HG03135 (cell line): Measurements from ENCODE around the gene PANK1.

Experiments
- ATAC-seq: cut with Tn5 transposase; IDR thresholded peaks from one replicate; pipeline ENCODE4 v1.9.1; 2021; ENCODE audit warnings: mild to moderate bottlenecking, moderate library complexity; ENCODE audit not compliant: unreplicated experiment

Gene PANK1

GRCh38 chr10:89644967-89645741 lies at the start of gene PANK1:
PANK1 (minus strand) TSS chr10:89645242; CDS start chr10:89644891, 351 bp downstream.
- peak; percentile 41 for ATAC-seq

GRCh38 chr10:89693176-89693575 lies 48.1 kb upstream of the PANK1 start:
- no peak for ATAC-seq

- no peak for ATAC-seq
Observed at GRCh38 chr10:89692416-89692815, 47.4 kb upstream of the PANK1 start.

- ATAC-seq = no peak
Observed at GRCh38 chr10:89690027-89690426, 45.0 kb upstream of the PANK1 start.

- ATAC-seq = no peak
Observed at GRCh38 chr10:89685936-89686335, 40.9 kb upstream of the PANK1 start.

GRCh38 chr10:89684604-89685003 lies 39.6 kb upstream of the PANK1 start:
- ATAC-seq = no peak

GRCh38 chr10:89683883-89684282 lies 38.8 kb upstream of the PANK1 start:
- ATAC-seq = no peak

GRCh38 chr10:89679986-89680385 lies 34.9 kb upstream of the PANK1 start:
- no peak for ATAC-seq

- no peak for ATAC-seq
Observed at GRCh38 chr10:89677341-89677740, 32.3 kb upstream of the PANK1 start.

GRCh38 chr10:89670926-89671325 lies 25.9 kb upstream of the PANK1 start:
- ATAC-seq = no peak

GRCh38 chr10:89669985-89670384 lies 24.9 kb upstream of the PANK1 start:
- no peak for ATAC-seq

- no peak for ATAC-seq
Observed at GRCh38 chr10:89668386-89669071, 23.5 kb upstream of the PANK1 start.

- ATAC-seq = no peak
Observed at GRCh38 chr10:89666138-89666537, 21.1 kb upstream of the PANK1 start.

- ATAC-seq = no peak
Observed at GRCh38 chr10:89665302-89665701, 20.3 kb upstream of the PANK1 start.

- no peak for ATAC-seq
Observed at GRCh38 chr10:89664203-89664602, 19.2 kb upstream of the PANK1 start.

GRCh38 chr10:89663144-89663543 lies 18.1 kb upstream of the PANK1 start:
- no peak for ATAC-seq

- no peak for ATAC-seq
Observed at GRCh38 chr10:89662596-89662995, 17.6 kb upstream of the PANK1 start.

GRCh38 chr10:89659143-89660131 lies 14.4 kb upstream of the PANK1 start:
- no peak for ATAC-seq

- no peak for ATAC-seq
Observed at GRCh38 chr10:89657302-89657701, 12.3 kb upstream of the PANK1 start.

- ATAC-seq = no peak
Observed at GRCh38 chr10:89655722-89656121, 10.7 kb upstream of the PANK1 start.

- peak; percentile 42 for ATAC-seq
Observed at GRCh38 chr10:89653410-89653869, 8.4 kb upstream of the PANK1 start.
